MG63 (cell line): Measurements from ENCODE around the gene PPP2R1A. TPM values are rescaled to one million over a fixed set of nuclear protein-coding genes. Genes with fewer than 3 reads are reported as not detected.
A peak's percentile ranks its signal among the peaks of the same experiment; 100 is the strongest.
"Not testable (repeated sequence)": the region's sequence is repeated elsewhere in the genome, so short reads cannot be mapped to it uniquely, and the experiment has no call there.

ENCODE experiments used
- DNase-seq: peaks from one replicate; pipeline ENCODE4 v3.0.0-alpha.2; 2020
- H3K27me3 ChIP-seq: fragments of 250-450 bp; sonication (Bioruptor Pico); 2 replicates; pipeline ENCODE4 v1.5.1; 2020; ENCODE audit warnings: mild to moderate bottlenecking, moderate library complexity
- H3K36me3 ChIP-seq: fragments of 250-450 bp; sonication (Bioruptor Pico); 2 replicates; pipeline ENCODE4 v1.5.1; 2020; ENCODE audit warnings: mild to moderate bottlenecking, moderate library complexity
- H3K4me3 ChIP-seq: fragments of 250-450 bp; sonication (Bioruptor Pico); 2 replicates; pipeline ENCODE4 v1.5.1; 2020; ENCODE audit warnings: mild to moderate bottlenecking, moderate library complexity
- H3K9me3 ChIP-seq: fragments of 250-450 bp; sonication (Bioruptor Pico); 2 replicates; pipeline ENCODE4 v1.5.1; 2020; ENCODE audit warnings: mild to moderate bottlenecking, moderate library complexity
- total RNA-seq: library from RNA; depleted of rRNA; stranded (reverse); fragments of >200 nt; shearing (Covaris generic); gene quantifications from 2 replicates; pipeline ENCODE4 v1.2.3, GENCODE V29; 2014; ENCODE audit warnings: low replicate concordance

PPP2R1A gene
- total RNA-seq, 1 experiment from 2014 or later, result 171 TPM

DNA sequence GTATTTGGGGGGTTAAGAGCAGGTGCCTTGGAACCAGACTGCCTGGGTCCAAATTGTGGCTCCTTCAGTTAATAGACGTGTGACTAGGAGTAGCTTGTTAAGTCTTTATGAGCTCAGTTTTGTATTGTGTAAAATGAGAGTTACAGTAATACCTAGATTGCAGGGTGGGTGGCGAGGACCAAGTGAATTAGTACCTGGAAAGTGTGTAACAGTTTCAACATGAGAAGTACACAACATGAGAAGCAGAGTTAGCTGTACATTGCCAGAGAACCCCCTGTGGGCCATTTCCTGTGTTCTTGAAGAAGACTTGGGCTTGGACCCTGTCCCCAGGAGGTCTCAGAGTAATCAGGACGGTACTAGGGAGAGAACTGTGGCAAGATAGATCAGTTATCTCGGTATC lies 36.8 kb downstream of the PPP2R1A start:
- H3K27me3 ChIP-seq, result no peaks in the 10 kb centered on the region
- H3K4me3 ChIP-seq, result no peak overlapping the region
- peaks cover 87% of the 10 kb centered on the region for H3K36me3 ChIP-seq
- no peaks in the 10 kb centered on the region for H3K9me3 ChIP-seq
- DNase-seq, result no peak

DNA sequence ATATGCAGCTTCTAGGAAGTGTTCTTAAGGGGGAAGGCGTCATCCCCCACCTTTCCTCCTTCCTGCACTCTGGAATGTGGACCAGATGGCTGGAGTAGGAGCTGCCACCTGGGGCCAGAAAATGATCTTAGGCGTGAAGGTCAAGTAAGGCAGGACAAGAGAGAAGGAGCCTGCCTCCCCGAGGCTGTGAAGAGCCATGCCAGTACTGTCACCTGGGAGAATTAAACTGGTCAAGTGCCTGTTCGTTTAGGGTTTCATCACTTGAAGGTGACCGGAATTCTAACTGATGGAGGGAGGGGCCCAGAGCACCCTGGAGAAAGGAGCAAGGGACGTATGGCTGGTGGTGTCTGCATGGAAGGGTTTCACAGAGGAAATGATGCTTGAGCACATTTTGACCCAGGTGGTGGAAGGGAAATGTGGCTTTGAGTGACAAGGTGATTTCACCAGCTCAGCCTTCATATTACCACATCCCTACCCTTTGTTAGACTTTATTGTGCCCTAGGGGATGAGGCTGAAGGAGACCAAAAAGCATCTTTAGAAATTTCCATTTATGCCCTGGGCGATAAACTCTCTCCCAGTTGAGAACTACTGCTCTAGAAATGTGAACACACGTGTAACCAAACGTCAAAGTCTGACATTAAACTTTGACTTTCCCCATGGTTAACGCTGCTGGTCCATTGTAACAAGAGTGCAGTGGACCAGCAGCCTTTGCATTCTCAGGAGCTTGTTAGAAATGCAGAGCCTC lies 37.5 kb downstream of the PPP2R1A start:
- H3K9me3 ChIP-seq, result no peaks in the 10 kb centered on the region
- no peak for DNase-seq
- peaks cover 80% of the 10 kb centered on the region for H3K36me3 ChIP-seq
- no peaks in the 10 kb centered on the region for H3K27me3 ChIP-seq
- H3K4me3 ChIP-seq, result no peak overlapping the region

DNA sequence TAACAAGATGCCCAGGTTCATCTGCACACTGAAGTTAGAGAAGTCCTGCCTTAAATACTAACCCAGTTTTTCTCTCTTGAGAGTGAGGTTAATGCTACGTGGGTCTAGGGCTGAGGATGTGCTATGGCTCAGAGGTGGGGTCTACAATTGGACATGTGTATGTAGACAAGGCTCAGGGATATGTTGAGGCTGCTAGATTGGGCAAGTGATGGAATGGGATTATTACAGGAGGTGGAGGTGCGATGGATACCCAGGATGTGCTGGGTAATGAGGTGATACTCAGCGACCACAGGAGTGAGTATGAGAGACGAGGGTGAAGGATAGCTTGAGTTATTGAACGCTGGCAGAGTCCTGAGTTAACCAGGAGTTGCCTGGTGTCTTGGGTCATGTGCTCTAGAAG lies 38.1 kb downstream of the PPP2R1A start:
- H3K36me3 ChIP-seq, result peaks cover 74% of the 10 kb centered on the region
- H3K4me3 ChIP-seq, result no peak overlapping the region
- 0 out of 2 replicates have a peak, but pooled peaks cover 3% of the 10 kb centered on the region for H3K9me3 ChIP-seq
- H3K27me3 ChIP-seq, result no peaks in the 10 kb centered on the region
- DNase-seq, result no peak

DNA sequence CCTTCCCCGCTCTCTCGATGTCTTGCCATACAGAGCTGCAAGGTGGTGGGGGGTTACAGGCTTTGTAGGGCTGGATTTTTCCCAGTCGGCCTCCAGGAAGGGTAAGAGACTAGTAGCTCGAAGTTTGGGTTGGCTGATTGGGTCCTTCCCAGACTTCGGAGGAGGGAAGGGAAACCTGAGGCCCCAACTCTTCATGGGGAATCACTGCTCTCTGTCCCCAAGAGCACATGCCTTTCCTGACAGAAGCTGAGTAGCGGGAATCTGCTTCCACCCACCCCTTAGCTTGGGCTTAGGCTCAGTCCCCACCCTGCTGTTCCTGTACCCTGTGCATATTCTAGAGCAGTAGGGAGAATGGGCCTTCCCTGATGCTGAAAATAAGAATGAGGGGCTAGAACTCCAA lies 39.7 kb downstream of the PPP2R1A start:
- Histone ChIP-seq H3K4me3 (no peak overlapping the region), H3K9me3 (0 out of 2 replicates have a peak, but pooled peaks cover 3% of the 10 kb centered on the region), H3K36me3 (peaks cover 58% of the 10 kb centered on the region), H3K27me3 (no peaks in the 10 kb centered on the region)
- DNase-seq, result no peak

DNA sequence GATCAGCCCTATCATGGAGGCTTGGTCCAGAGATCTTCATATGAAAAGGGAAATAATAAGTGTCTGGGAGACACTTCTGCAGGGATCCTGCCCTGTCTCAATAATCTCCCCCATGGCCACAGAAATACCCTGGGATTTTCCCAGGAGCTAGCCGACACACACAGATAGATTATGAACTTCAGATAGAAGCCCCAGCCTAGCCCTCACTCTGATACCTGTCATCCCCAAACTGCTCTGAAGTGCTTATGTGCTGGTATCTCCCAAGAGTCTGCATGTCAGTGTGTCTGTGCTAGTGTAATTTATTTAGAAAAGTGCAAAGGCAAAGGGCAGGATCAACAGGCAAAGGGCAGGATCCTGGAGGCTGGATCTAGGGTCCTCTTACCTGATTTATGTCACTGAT lies 40.8 kb downstream of the PPP2R1A start:
- DNase-seq, result no peak
- H3K4me3 ChIP-seq, result no peak overlapping the region
- H3K36me3 ChIP-seq, result peaks cover 48% of the 10 kb centered on the region
- no peaks in the 10 kb centered on the region for H3K27me3 ChIP-seq
- peaks cover 3% of the 10 kb centered on the region; the same call in 1 of the 2 replicates for H3K9me3 ChIP-seq

DNA sequence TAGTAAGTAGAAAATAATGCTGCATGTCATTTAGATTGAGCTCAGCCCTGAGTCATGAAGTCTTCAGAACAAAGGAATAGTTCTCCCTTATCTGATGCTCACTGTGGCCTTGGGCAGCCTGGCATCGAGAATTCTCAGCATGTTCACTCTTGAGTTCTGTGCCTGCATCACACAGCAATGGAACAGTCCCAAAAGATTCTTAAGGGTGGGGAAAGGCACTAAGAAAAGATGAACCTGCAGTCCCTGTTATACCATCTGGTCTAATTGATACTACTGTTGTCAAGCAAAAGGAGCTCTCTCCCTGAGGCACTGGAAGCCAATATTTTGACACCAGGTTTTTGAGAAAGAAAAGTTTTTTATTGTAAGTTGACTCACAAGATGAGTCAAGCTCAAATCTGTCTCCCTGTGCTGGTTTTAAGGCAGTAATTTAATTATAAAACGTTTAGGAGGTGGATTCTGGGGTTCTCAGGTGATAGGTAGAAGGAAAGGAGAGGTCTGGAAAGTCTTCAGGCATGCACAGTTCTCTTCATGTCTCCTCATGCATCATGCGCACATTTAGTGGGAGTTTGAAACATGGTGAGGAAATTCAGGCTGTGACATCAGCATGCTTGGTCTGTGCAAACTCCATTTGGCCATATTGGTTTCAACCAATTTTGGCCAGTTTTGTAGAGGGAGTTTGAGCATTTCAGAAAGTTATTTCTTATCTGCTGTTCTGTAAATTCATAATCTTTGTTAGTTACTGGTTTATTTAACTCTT lies 41.5 kb downstream of the PPP2R1A start:
- DNase-seq, result no peak
- H3K4me3 ChIP-seq, result no peak overlapping the region
- no peaks in the 10 kb centered on the region for H3K27me3 ChIP-seq
- H3K36me3 ChIP-seq, result peaks cover 42% of the 10 kb centered on the region
- H3K9me3 ChIP-seq, result peaks cover 3% of the 10 kb centered on the region; the same call in 1 of the 2 replicates

DNA sequence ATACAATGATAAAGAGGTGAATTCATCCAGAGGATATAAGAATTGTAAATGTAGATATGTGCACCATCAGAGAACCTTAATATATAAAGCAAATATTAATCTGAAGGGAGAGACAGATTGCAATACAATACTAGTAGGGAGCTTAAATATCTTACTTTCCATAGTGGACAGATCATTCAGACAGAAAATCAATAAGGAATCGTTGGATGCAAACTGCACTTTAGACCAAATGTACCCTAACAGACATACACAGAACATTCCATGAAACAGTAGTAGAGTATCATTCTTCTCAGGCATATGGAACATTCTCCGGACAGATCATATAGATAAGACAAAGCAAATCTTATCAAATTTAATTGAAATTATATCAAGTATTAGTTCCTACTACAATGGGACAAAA lies 44.6 kb downstream of the PPP2R1A start:
- DNase-seq, result no peak
- Histone ChIP-seq H3K36me3 (peaks cover 11% of the 10 kb centered on the region), H3K27me3 (no peaks in the 10 kb centered on the region), H3K4me3 (no peak overlapping the region), H3K9me3 (peaks cover 3% of the 10 kb centered on the region; the same call in 1 of the 2 replicates)

DNA sequence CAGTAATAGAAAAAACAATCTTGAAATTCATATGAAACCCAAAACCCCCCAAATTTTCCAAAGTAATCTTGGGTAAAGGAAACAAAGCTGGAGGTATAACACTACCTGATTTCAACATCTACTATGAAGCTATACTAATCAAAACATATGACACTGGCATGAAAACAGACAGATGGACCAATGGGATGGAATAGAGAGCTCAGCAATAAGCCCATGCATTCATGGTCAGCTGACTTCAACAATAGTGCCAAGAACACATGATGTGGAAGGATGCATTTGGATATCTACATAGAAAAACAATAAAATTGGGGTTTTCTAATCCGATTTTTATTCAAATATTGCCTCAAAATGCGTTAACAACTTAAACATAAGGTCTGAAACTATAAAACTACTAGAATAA lies 47.3 kb downstream of the PPP2R1A start:
- DNase-seq, result no peak
- Histone ChIP-seq H3K9me3 (peaks cover 3% of the 10 kb centered on the region; the same call in 1 of the 2 replicates), H3K27me3 (no peaks in the 10 kb centered on the region), H3K4me3 (no peak overlapping the region), H3K36me3 (no peaks in the 10 kb centered on the region)

DNA sequence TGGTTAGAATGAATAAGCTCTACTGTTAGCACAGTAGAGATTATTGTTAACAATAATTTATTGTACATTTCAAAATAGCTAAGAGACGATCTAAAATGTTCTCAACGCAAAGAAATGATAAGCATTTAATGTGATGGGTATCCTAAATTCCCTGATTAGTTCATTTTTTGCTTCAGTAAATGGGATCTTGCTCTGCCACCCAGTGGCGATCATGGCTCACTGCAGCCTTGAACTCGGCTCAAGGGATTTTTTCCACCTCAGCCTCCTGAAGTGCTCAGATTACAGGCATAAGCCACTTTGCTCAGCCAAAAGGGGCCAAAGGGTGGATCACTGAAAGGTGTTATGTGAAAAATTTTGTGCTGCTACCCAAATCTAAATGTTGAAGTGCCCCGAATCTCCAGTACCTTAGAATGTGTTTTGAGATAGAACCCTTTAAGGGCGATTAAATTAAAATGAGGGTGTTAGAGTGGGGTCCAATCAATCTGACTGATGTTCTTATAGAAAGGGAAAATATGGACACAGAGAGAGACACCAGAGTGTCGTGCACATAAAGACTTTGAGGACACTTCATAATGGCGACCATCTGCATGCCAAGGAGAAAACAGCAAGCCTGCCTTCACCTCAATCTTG lies 48.0 kb downstream of the PPP2R1A start:
- H3K9me3 ChIP-seq, result no peaks in the 10 kb centered on the region; the same call in 1 of the 2 replicates
- DNase-seq, result peak; percentile 41
- H3K27me3 ChIP-seq, result no peaks in the 10 kb centered on the region; the same call in 1 of the 2 replicates
- no peaks in the 10 kb centered on the region for H3K36me3 ChIP-seq
- H3K4me3 ChIP-seq, result no peak overlapping the region

DNA sequence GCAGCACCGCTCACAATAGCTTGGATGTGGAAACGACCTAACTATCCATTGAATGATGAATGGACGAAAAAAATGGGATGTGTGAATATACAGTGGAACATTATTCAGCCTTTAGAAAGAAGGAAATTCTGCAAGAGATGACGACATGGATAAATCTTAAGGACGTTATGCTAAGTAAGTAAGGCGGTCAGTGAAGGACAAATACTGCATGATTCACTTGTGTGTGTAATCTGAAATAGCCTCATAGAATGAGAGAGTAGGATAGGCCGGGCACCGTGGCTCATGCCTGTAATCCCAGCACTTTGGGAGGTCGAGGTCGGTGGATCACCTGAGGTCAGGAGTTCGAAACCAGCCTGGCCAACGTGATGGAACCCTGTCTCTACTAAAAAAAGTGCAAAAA lies 54.2 kb downstream of the PPP2R1A start:
- H3K9me3 ChIP-seq, result no peaks in the 10 kb centered on the region; the same call in 1 of the 2 replicates

DNA sequence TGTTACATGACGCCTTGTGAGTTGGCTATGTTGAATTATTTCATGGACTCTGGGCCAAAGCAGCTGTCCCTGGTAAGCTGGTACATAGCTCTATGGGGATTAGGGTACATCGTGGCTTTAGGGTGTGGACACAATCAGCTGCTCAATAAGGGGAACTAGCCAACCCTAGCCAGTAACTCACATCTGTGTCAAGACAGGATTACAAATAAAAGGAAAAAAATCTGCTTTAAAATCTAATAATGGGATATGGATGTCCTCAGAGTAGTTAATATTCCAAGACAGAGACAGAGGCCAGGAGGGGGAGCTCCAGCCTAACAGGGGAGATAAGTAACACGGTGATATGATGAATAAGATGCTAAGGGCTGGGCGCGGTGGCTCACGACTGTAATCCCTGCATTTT lies 58.4 kb downstream of the PPP2R1A start:
- Histone ChIP-seq H3K9me3 (no peaks in the 10 kb centered on the region), H3K36me3 (no peaks in the 10 kb centered on the region), H3K4me3 (no peak overlapping the region), H3K27me3 (no peaks in the 10 kb centered on the region)
- peak; percentile 15 for DNase-seq

More for the DNA sequence above, 54.2 kb downstream of the PPP2R1A start:
- no peaks in the 10 kb centered on the region; the same call in 1 of the 2 replicates for H3K27me3 ChIP-seq
- no peaks in the 10 kb centered on the region for H3K36me3 ChIP-seq
- H3K4me3 ChIP-seq, result no peak overlapping the region
- no peak for DNase-seq

DNA sequence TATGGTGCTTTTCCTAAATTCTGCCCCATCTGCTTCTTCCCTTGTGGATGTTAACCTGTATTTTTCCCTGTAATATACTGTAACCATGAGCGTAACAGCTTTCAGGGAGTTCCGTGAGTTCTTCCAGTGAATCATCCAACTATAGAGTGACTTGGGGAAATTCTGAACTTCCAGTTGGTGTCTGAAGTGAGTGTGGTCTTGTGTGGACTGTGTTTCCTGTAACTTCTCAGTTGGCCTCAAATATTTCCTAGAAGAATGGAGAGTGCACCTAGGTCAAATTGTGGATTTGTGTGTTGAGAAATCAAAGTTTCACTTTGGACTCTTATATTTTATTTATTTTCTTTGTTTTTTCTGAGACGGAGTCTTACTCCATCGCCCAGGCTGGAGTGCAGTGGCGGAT lies 68.6 kb downstream of the PPP2R1A start:
- H3K27me3 ChIP-seq, result no peaks in the 10 kb centered on the region; the same call in 1 of the 2 replicates
- peaks cover 5% of the 10 kb centered on the region; the same call in 1 of the 2 replicates for H3K9me3 ChIP-seq
- DNase-seq, result no peak
- H3K4me3 ChIP-seq, result no peak overlapping the region
- no peaks in the 10 kb centered on the region for H3K36me3 ChIP-seq

DNA sequence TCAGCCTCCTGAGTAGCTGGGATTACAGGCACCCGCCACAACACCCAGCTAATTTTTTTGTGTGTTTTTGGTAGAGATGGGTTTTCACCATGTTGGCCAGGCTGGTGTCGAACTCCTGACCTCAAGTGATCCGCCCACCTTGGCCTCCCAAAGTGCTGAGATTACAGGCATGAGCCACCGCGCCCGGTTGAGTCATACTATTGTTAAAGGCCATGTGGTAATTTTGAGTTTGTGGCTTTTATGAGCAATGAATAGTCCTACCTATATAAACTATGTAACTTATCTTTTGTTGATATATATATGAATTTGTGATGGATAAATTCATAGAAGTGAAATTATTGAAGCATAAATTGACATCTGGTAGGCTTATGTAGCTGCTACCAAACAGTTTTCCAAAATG lies 75.7 kb downstream of the PPP2R1A start:
- not testable (repeated sequence) for H3K27me3 ChIP-seq, H3K4me3 ChIP-seq, H3K36me3 ChIP-seq
- peaks cover 18% of the 10 kb centered on the region for H3K9me3 ChIP-seq
- DNase-seq, result peak; percentile 39

DNA sequence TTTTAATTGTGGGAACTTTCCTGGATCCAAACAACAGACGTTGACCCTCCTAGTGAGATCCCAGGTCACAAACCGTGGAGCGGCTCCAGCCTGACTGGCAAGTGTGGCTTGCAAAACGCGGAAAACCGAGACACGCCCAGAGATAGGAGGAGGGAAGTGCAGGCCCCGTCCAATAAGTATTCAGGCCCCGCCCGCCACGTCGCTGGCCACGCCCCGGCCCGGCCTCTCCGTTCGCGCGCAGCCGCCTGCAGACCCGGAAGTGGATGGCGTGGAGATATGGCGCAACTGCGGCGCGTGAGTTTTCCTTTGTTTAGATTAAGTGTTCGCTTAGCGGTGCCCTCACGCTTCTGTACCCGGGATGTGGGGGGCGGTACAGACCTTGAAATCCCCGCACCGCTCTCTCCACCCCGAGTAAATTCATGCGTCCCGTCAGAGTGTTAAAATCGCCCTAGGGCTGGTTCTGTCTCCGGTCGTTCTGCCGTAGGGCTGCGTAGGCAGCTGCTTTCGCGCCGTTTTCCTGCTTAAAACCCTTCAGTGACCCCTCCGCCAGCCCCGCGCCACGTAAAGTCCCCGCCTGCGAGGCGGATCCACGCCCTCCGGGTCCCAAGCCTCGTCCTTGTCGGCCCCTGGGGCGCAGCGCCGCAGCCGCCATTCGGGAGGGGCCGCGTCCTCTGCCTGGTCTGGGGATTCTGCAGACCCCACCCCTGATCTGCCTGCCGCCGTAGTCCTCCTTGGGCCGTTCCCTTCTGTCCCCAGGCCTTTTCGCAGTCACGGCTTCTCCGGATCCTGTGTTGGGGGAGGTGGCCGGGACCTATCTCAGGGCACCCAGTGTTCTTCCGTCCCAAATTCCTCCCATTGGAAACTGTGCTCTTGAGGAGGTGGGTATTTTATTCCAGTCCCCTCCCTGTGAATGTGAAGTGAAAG lies 79.7 kb downstream of the PPP2R1A start, which contains the start of gene ZNF766:
Gene ZNF766, plus strand, starts transcription at position 250 of the 924 bp plus-strand sequence. Its CDS starts 27 bp downstream, at position 277.
- H3K4me3 ChIP-seq, result peak within 1 kb of the TSS; percentile 99
- H3K36me3 ChIP-seq, result peaks cover 41% of the 10 kb centered on the region
- DNase-seq, result peak; percentile 98
- peaks cover 28% of the 10 kb centered on the region for H3K9me3 ChIP-seq
- H3K27me3 ChIP-seq, result no peaks in the 10 kb centered on the region

DNA sequence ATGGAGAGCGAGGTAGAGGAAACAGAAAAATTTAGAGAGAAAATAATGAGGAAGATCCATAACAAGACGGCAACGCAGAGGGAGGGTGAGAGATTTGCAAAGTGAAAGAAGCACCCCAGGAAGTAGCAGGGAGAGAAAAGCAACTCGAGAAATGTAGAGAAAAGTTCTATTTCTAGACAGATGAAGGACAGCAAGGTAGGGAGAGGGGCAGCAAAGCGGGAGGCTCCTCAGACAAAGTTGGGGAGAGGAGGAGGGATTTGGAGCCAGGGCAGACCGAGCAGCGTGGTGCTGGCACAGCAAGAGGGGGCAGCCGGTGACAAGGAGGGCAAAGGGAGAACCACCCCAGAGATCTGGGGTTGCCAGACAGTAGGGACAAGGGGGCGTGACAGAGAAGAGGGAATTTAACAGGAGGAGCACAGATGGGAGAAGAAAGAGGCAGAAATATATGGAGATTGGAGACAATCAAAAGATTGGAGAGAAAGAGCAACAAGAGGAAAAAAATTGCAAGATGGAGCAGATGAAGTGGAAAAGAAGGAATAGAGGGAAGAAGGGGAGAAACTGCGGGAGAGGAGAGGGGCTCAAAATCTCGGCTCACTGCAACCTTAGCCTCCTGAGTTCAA lies 80.5 kb downstream of the PPP2R1A start:
- H3K9me3 ChIP-seq, result peaks cover 32% of the 10 kb centered on the region
- peak; percentile 16 for DNase-seq
- peaks cover 48% of the 10 kb centered on the region for H3K36me3 ChIP-seq
- H3K27me3 ChIP-seq, result no peaks in the 10 kb centered on the region
- H3K4me3 ChIP-seq, result peak overlapping the region; percentile 99

DNA sequence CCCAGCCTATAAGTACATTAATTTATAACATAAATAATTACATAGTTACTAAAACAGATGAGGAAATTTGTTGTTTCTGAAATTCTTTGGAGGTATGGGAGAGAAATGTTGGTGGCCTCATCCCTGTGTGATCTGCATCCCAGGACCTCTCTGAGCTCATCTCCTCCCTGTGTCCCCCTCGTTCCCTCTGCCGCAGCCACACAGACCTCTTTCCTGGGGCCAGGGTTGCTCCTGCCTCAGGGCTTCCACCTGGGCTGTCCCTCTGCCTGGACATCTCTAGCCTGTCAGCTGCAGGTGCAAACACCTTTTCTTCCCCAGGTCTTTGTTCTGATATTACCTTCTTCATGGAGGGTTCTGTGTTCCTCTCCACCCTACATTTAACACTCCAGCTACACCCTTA lies 83.4 kb downstream of the PPP2R1A start:
- Histone ChIP-seq H3K4me3 (no peak overlapping the region), H3K27me3 (no peaks in the 10 kb centered on the region), H3K9me3 (peaks cover 30% of the 10 kb centered on the region), H3K36me3 (peaks cover 67% of the 10 kb centered on the region)
- no peak for DNase-seq
